ENCODE data around the gene CXCL16.

Gene CXCL16

DNA sequence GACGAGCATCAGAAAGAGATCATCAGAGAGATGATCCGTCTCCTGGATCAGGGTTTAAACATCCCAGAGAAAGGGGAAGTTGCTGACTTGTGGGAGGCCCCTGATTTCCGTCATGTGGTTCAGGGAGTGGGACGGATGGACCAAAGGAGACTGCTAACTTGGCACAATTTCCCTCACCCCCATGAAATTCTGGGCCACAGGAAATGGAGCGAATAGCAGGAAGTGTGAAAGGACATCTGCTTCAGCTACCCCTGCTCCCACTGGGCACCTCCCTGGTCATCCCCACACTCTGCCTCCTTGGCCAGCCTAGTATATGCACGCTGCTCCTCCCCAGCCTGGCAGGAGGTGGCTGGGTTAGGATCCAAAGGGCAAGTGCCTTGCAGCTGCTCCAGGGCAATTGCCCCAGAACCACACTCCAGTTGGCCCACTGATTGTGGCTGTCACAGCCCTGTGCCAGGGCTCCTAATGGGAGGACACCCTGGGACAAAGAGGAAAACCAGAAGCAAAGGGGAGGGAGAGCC is 28.0 kb downstream of the CXCL16 start:
- peaks cover 19% of the 10 kb centered on the region for H3K4me1 Mint-ChIP-seq
- TF ChIP-seq, protein P1, sequence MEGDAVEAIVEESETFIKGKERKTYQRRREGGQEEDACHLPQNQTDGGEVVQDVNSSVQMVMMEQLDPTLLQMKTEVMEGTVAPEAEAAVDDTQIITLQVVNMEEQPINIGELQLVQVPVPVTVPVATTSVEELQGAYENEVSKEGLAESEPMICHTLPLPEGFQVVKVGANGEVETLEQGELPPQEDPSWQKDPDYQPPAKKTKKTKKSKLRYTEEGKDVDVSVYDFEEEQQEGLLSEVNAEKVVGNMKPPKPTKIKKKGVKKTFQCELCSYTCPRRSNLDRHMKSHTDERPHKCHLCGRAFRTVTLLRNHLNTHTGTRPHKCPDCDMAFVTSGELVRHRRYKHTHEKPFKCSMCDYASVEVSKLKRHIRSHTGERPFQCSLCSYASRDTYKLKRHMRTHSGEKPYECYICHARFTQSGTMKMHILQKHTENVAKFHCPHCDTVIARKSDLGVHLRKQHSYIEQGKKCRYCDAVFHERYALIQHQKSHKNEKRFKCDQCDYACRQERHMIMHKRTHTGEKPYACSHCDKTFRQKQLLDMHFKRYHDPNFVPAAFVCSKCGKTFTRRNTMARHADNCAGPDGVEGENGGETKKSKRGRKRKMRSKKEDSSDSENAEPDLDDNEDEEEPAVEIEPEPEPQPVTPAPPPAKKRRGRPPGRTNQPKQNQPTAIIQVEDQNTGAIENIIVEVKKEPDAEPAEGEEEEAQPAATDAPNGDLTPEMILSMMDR (IDR thresholded peaks at IDR 0.05) = no peak
- H3K27ac Mint-ChIP-seq = no peak overlapping the region
- peaks cover under 1% of the 10 kb centered on the region for H3K36me3 Mint-ChIP-seq (ENCODE audit: low read depth)
- peaks cover 7% of the 10 kb centered on the region for H3K27me3 Mint-ChIP-seq (ENCODE audit: low read depth, poor library complexity)
- no peaks in the 10 kb centered on the region for H3K9me3 Mint-ChIP-seq
- peak overlapping the region; percentile 81 for H3K4me3 Mint-ChIP-seq
- no peak for DNase-seq

DNA sequence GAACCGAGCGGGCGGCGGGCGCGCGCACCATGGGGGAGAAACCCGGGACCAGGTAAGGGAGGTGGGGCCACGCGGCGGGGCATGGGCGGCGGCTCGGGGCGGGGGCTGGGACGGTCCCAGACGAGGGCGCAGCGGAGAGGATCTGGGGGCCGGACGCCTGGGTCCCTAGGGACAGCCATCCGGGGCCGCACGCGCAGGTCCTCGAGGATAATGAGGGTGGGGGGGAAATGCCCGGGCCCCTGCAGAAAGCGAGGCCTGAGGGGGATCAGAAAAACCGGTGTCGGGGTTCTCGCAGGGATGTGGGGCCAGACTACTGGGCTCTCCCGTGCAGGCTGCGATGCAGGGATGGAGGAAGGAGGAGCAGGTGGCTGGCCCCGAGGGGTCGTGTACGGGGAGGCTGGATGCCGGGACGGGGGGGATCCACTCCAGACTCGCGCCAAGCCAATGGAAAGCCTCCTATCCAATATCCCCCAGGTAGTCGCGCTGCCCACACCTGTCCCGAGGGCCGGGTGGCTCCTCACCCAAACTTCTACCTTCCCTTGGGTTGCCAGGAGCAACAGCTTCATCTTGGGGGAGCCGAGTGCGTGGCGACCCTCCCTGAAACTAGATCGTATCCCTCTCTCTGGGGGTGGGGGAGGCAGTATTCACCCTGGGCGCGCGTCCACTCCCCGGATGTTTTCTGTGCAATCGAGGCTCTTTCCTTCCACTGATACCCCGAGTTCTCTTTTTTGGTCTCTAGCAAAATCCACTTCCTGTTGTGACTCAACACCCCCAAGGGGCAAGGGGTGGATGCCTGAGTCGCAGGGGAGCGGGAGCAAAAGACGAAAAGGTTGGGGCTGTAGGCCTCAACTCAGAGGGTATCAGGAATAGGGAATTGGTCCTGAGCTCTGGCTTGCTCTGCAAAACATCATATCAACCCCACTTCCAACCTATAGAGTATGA is 28.8 kb downstream of the CXCL16 start:
- H3K36me3 Mint-ChIP-seq (ENCODE audit: low read depth) = peaks cover 5% of the 10 kb centered on the region
- DNase-seq = no peak
- peaks cover 7% of the 10 kb centered on the region for H3K27me3 Mint-ChIP-seq (ENCODE audit: low read depth, poor library complexity)
- peak overlapping the region; percentile 81 for H3K4me3 Mint-ChIP-seq
- H3K27ac Mint-ChIP-seq = no peak overlapping the region
- TF ChIP-seq, protein P1 (IDR thresholded peaks at IDR 0.05) = no peak
- H3K4me1 Mint-ChIP-seq = peaks cover 25% of the 10 kb centered on the region
- no peaks in the 10 kb centered on the region for H3K9me3 Mint-ChIP-seq

DNA sequence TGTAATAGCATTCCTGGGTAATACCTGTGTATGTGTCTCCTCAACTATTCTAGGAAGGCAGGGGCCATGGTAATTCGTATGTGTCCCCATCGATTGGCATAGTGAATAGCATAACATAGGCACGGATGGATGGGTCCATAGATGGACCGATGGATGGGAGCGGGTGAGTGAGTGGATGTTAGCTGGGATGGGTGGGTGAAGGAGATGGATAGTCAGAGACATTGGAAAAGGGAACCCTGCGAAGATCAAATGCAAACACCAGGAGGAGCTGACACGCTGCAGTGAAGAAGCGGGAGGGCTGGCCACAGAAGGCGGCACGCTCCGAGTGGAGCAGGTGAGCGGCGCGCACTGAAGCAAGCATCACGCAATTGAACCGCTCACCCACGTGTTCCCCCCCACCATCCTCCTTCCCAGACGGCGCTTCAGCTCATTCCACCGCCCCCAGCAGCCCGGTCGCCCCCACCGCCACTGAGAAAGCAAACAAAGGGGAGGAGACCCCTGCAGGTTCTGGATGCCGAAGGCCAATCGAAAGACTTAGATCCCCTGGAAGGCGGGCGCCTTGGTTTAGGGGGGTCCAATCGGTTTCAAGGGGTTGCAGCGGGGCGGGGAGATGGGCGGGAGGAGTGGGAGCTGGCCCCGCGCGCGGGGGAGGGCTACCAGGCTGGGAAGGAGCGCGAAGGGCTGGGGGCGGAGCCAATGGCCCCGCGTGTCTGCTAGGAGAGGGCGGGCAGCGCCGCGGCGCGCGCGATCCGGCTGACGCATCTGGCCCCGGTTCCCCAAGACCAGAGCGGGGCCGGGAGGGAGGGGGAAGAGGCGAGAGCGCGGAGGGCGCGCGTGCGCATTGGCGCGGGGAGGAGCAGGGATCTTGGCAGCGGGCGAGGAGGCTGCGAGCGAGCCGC is 29.7 kb downstream of the CXCL16 start, which contains the start of gene ARRB2:
ARRB2 (plus strand) TSS at position 839 of the 899 bp plus-strand sequence. CDS start 90 bp downstream, outside the sequence.
- peaks cover 7% of the 10 kb centered on the region for H3K27me3 Mint-ChIP-seq (ENCODE audit: low read depth, poor library complexity)
- H3K4me3 Mint-ChIP-seq = peak within 1 kb of the TSS; percentile 81
- H3K27ac Mint-ChIP-seq = peak within 1 kb of the TSS; percentile 57
- peaks cover 7% of the 10 kb centered on the region for H3K36me3 Mint-ChIP-seq (ENCODE audit: low read depth)
- H3K4me1 Mint-ChIP-seq = peaks cover 30% of the 10 kb centered on the region
- peak; percentile 98 for DNase-seq
- TF ChIP-seq, protein P1 (IDR thresholded peaks at IDR 0.05) = peak; percentile 38
- no peaks in the 10 kb centered on the region for H3K9me3 Mint-ChIP-seq

DNA sequence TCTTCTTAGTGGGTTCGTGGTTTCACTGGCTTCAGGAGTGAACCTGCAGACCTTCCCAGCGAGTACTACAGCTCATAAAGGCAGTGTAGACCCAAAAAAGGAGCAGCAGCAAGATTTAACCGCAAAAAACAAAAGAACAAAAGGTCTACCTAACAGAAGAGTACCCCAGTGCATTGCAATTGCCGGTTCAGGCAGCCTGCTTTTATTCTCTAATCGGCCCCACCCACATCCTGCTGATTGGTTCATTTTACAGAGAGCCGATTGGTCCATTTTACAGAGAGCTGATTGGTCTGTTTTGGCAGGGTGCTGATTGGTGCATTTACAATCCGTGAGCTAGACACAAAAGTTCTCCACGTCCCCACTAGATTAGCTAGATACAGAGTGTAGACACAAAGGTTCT is 31.3 kb downstream of the CXCL16 start:
- no peak for DNase-seq
- Mint-ChIP-seq H3K27me3 (ENCODE audit: low read depth, poor library complexity) (peaks cover 7% of the 10 kb centered on the region), H3K4me3 (no peak overlapping the region)

DNA sequence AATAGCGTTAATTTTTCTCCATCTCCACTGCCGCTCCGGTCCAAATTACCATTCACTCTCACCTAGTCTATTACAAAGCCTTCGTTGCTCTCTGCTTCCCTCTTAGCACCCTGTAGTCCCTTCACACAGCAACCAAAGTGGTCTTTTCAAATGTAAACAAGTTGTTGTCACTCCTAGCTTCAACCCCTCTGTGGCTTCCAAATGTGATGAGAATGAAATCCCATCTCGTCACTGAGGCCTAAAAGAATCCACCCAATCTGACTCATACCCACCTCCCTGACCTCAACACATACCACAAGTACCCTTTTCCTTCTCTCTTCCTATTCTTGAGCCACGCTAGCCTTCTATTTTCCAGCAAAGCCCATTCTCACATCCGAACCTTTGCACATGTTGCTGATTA is 33.6 kb downstream of the CXCL16 start:
- H3K27me3 Mint-ChIP-seq (ENCODE audit: low read depth, poor library complexity) = peaks cover 7% of the 10 kb centered on the region
- H3K9me3 Mint-ChIP-seq = no peaks in the 10 kb centered on the region
- H3K27ac Mint-ChIP-seq = no peak overlapping the region
- TF ChIP-seq, protein P1 (IDR thresholded peaks at IDR 0.05) = no peak
- H3K4me3 Mint-ChIP-seq = peak overlapping the region; percentile 56
- no peak for DNase-seq
- peaks cover 7% of the 10 kb centered on the region for H3K36me3 Mint-ChIP-seq (ENCODE audit: low read depth)
- H3K4me1 Mint-ChIP-seq = peaks cover 60% of the 10 kb centered on the region

More for the DNA sequence above, 31.3 kb downstream of the CXCL16 start:
- peaks cover 7% of the 10 kb centered on the region for H3K36me3 Mint-ChIP-seq (ENCODE audit: low read depth)
- H3K9me3 Mint-ChIP-seq = no peaks in the 10 kb centered on the region
- no peak overlapping the region for H3K27ac Mint-ChIP-seq
- TF ChIP-seq, protein P1 (IDR thresholded peaks at IDR 0.05) = no peak
- H3K4me1 Mint-ChIP-seq = peaks cover 43% of the 10 kb centered on the region

Measured in nephron progenitor cell (in vitro differentiated cells).